ENCODE results near the gene HOOK2. TPM values are rescaled to one million over a fixed set of nuclear protein-coding genes. Genes with fewer than 3 reads are reported as not detected.

Gene HOOK2
- total RNA-seq, 4 donors from 2014 or later = 193 to 379 (median 285) TPM

- no peak for DNase-seq
- Histone ChIP-seq H3K27ac (no peak overlapping the region), H3K9me3 (no peaks in the 10 kb centered on the region), H3K4me3 (no peak overlapping the region), H3K36me3 (no peaks in the 10 kb centered on the region), H3K27me3 (no peaks in the 10 kb centered on the region), H3K4me1 (peaks cover 0 to 22% (median 4%) of the 10 kb centered on the region in 4 donors)
- TF ChIP-seq POLR2A (IDR thresholded peaks at IDR 0.05) (no peak), CTCF (IDR thresholded peaks at IDR 0.05) (no peak)
These were observed 20.7 kb downstream of the HOOK2 start for GRCh38 chr19:12754465-12755196.

DNA sequence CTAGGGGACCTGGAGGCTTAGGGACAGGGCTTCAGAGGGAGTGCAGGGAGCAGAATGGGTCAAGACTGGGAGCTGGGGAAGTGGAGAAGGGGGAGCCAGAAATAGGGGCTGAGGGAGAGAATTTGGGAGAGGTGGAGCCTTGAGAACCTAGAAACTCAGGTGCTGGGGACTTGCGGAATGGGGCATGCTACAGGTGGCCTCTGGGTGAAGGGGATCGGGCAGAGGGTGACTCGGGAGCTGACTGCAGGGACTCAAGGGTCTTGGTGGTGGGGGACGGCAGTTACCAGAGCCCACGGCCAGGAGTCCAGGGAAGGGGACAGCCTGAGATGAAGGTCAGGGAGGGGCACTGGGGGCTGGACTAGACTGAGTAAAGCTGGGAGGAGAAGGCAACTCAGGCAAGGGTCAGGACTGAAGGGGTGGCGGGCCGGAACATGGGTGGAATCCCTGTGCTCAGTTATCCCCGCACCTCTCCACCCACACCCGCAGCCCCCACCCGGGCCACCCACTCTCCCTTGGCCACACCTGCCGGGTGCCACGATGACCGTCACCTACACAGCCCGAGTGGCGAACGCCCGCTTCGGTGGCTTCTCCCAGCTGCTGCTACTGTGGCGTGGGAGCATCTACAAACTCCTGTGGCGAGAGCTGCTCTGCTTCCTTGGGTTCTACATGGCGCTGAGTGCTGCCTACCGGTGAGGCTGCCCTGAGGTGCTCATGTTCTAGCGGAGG, 23.1 kb downstream of the HOOK2 start:
- Histone ChIP-seq H3K27ac (no peak overlapping the region), H3K4me1 (peaks cover 0 to 13% (median 0%) of the 10 kb centered on the region in 4 donors), H3K9me3 (peaks cover 0 to 5% (median 2%) of the 10 kb centered on the region in 4 donors), H3K36me3 (peaks cover 0 to 10% (median 0%) of the 10 kb centered on the region in 3 donors), H3K4me3 (peak overlapping the region in 2 of 4 donors; percentile 7 to 33), H3K27me3 (no peaks in the 10 kb centered on the region)
- no peak for DNase-seq
- TF ChIP-seq CTCF (IDR thresholded peaks at IDR 0.05) (no peak), POLR2A (IDR thresholded peaks at IDR 0.05) (no peak)

GRCh38 chr19:12751635-12752034, 23.7 kb downstream of the HOOK2 start, which contains the start of gene BEST2:
Gene BEST2, plus strand, starts transcription at chr19:12751791. Its CDS starts 802 bp downstream, at chr19:12752593.
- DNase-seq = no peak
- peak within 1 kb of the TSS in 2 of 4 donors; percentile 37 to 53 for H3K27ac ChIP-seq
- H3K4me3 ChIP-seq = peak within 1 kb of the TSS in 2 of 4 donors; percentile 7 to 33
- peaks cover 0 to 6% (median 2%) of the 10 kb centered on the region in 4 donors for H3K9me3 ChIP-seq
- H3K27me3 ChIP-seq = no peaks in the 10 kb centered on the region
- no peak for TF ChIP-seq POLR2A (IDR thresholded peaks at IDR 0.05)
- TF ChIP-seq CTCF (IDR thresholded peaks at IDR 0.05) = no peak
- H3K4me1 ChIP-seq = peaks cover 0 to 11% (median 0%) of the 10 kb centered on the region in 4 donors
- peaks cover 0 to 16% (median 0%) of the 10 kb centered on the region in 3 donors for H3K36me3 ChIP-seq

DNA sequence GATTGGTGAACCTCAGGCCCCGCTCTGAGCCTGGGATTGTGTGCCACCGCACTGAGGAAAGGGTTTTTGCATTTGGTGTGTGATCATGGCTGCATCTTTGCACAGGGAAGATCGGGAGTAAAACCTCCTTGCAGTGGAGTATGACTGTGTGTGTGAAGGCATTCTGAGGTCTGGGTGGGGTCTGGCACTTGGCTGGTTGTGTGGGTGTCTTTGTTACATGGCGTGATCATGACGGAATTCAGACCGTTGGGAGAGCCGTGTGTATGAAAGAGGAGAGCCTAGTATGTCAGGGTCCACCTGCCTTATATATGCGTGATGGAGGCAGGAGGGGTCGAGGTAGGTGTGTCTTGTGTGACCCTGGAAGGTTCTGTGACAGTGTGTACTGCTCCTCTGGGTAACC, 24.5 kb downstream of the HOOK2 start:
- DNase-seq = no peak
- Histone ChIP-seq H3K36me3 (peaks cover 0 to 23% (median 0%) of the 10 kb centered on the region in 3 donors), H3K4me3 (no peak overlapping the region), H3K9me3 (peaks cover 0 to 6% (median 2%) of the 10 kb centered on the region in 4 donors), H3K27me3 (no peaks in the 10 kb centered on the region), H3K4me1 (peaks cover 0 to 11% (median 0%) of the 10 kb centered on the region in 4 donors), H3K27ac (peak overlapping the region in 2 of 4 donors; percentile 37 to 53)
- no peak for TF ChIP-seq POLR2A (IDR thresholded peaks at IDR 0.05)
- TF ChIP-seq CTCF (IDR thresholded peaks at IDR 0.05) = no peak

- no peak overlapping the region for H3K4me3 ChIP-seq
- H3K9me3 ChIP-seq = peaks cover 0 to 6% (median 2%) of the 10 kb centered on the region in 4 donors
- no peaks in the 10 kb centered on the region for H3K27me3 ChIP-seq
- peaks cover 0 to 32% (median 0%) of the 10 kb centered on the region in 3 donors for H3K36me3 ChIP-seq
- H3K27ac ChIP-seq = peak overlapping the region in 2 of 4 donors; percentile 39 to 50
- peak in 2 of 3 donors; percentile 69 to 81 for DNase-seq
- H3K4me1 ChIP-seq = peaks cover 0 to 11% (median 0%) of the 10 kb centered on the region in 4 donors
- TF ChIP-seq POLR2A (IDR thresholded peaks at IDR 0.05) (no peak), CTCF (IDR thresholded peaks at IDR 0.05) (no peak)
These were observed 25.3 kb downstream of the HOOK2 start for GRCh38 chr19:12749938-12750521.

Data from Peyer's patch (tissue), 4 donors.